IMR-90 (cell line): ENCODE data around the gene ZDHHC24. TPM values are rescaled to one million over a fixed set of nuclear protein-coding genes. Genes with fewer than 3 reads are reported as not detected.

Experiments used
- polyA plus RNA-seq, 3 experiments: library from polyadenylated mRNA; depleted of rRNA; stranded (reverse); fragments of >200 nt; gene quantifications; 2 replicates each; pipeline ENCODE4 v1.2.3, GENCODE V29; 2012; ENCODE audit warnings: low replicate concordance in 1 of 3
- total RNA-seq: library from RNA; depleted of rRNA; stranded (reverse); fragments of >200 nt; gene quantifications from 2 replicates; pipeline ENCODE4 v1.2.3, GENCODE V29; 2012; rRNA removed

The ZDHHC24 gene
- total and polyA plus RNA-seq, 2 of the 4 experiments (the other 2 are of a cell fraction) = 3.2 to 10.9 TPM

Other genes with a start within 250 kb of the ZDHHC24 start
- 19.5 and 25.6 TPM in 2 replicates for gene CD248, start 229.0 kb downstream of the ZDHHC24 start, total RNA-seq
- gene CD248, start 229.0 kb downstream of the ZDHHC24 start, polyA plus RNA-seq (2012; rRNA removed) = 209 and 223 TPM in 2 replicates
- 9.9 and 10.6 TPM in 2 replicates for gene RIN1, start 209.6 kb downstream of the ZDHHC24 start, total RNA-seq
- gene RIN1, start 209.6 kb downstream of the ZDHHC24 start, polyA plus RNA-seq (2012; rRNA removed) = 20.8 and 27.1 TPM in 2 replicates
- gene BRMS1, start 200.9 kb downstream of the ZDHHC24 start, total RNA-seq = 57.9 and 67.2 TPM in 2 replicates
- 48.3 and 51.9 TPM in 2 replicates for gene BRMS1, start 200.9 kb downstream of the ZDHHC24 start, polyA plus RNA-seq (2012; rRNA removed)
- 10.6 and 13.9 TPM in 2 replicates for gene B4GAT1, start 198.4 kb downstream of the ZDHHC24 start, total RNA-seq
- 18.4 and 20.5 TPM in 2 replicates for gene B4GAT1, start 198.4 kb downstream of the ZDHHC24 start, polyA plus RNA-seq (2012; rRNA removed)
- under 0.01 TPM in 2 replicates for gene SLC29A2, start 174.3 kb downstream of the ZDHHC24 start, total RNA-seq
- 0.87 and 1.2 TPM in 2 replicates for gene SLC29A2, start 174.3 kb downstream of the ZDHHC24 start, polyA plus RNA-seq (2012; rRNA removed)
- under 0.01 TPM in 1 of 2 replicates, not detected in the other for gene NPAS4, start 125.0 kb downstream of the ZDHHC24 start, total RNA-seq
- gene NPAS4, start 125.0 kb downstream of the ZDHHC24 start, polyA plus RNA-seq (2012; rRNA removed) = 0.77 and 0.89 TPM in 2 replicates
- 39.2 and 45.5 TPM in 2 replicates for gene MRPL11, start 107.2 kb downstream of the ZDHHC24 start, total RNA-seq
- 45.6 and 46.6 TPM in 2 replicates for gene MRPL11, start 107.2 kb downstream of the ZDHHC24 start, polyA plus RNA-seq (2012; rRNA removed)
- 3.9 and 5.0 TPM in 2 replicates for gene PELI3, start 79.1 kb downstream of the ZDHHC24 start, total RNA-seq
- 6.3 and 6.5 TPM in 2 replicates for gene PELI3, start 79.1 kb downstream of the ZDHHC24 start, polyA plus RNA-seq (2012; rRNA removed)
- gene DPP3, start 65.6 kb downstream of the ZDHHC24 start, total RNA-seq = 51.8 and 52.8 TPM in 2 replicates
- 66.3 and 90.3 TPM in 2 replicates for gene DPP3, start 65.6 kb downstream of the ZDHHC24 start, polyA plus RNA-seq (2012; rRNA removed)
- 13.9 and 16.5 TPM in 2 replicates for gene BBS1, start 35.4 kb downstream of the ZDHHC24 start, total RNA-seq
- 17.3 and 20.6 TPM in 2 replicates for gene BBS1, start 35.4 kb downstream of the ZDHHC24 start, polyA plus RNA-seq (2012; rRNA removed)
- under 0.01 TPM in 2 replicates for gene ACTN3, start 855 bp upstream of the ZDHHC24 start, total RNA-seq
- gene ACTN3, start 855 bp upstream of the ZDHHC24 start, polyA plus RNA-seq (2012; rRNA removed) = 0.05 and 0.06 TPM in 2 replicates
- 3.6 and 4.1 TPM in 2 replicates for gene CTSF, start 22.6 kb upstream of the ZDHHC24 start, total RNA-seq
- 15.2 and 16.0 TPM in 2 replicates for gene CTSF, start 22.6 kb upstream of the ZDHHC24 start, polyA plus RNA-seq (2012; rRNA removed)
- under 0.01 and 0.18 TPM in 2 replicates for gene CCDC87, start 47.0 kb upstream of the ZDHHC24 start, total RNA-seq
- gene CCDC87, start 47.0 kb upstream of the ZDHHC24 start, polyA plus RNA-seq (2012; rRNA removed) = 0.14 and 0.19 TPM in 2 replicates
- 20.1 and 21.4 TPM in 2 replicates for gene CCS, start 47.1 kb upstream of the ZDHHC24 start, total RNA-seq
- gene CCS, start 47.1 kb upstream of the ZDHHC24 start, polyA plus RNA-seq (2012; rRNA removed) = 53.0 and 54.6 TPM in 2 replicates
- 9.3 and 12.2 TPM in 2 replicates for gene RBM14, start 70.6 kb upstream of the ZDHHC24 start, total RNA-seq
- gene RBM14, start 70.6 kb upstream of the ZDHHC24 start, polyA plus RNA-seq (2012; rRNA removed) = 31.1 and 34.8 TPM in 2 replicates
- 175 and 198 TPM in 2 replicates for gene RBM4, start 92.7 kb upstream of the ZDHHC24 start, total RNA-seq
- 165 and 176 TPM in 2 replicates for gene RBM4, start 92.7 kb upstream of the ZDHHC24 start, polyA plus RNA-seq (2012; rRNA removed)
- 23.1 and 25.6 TPM in 2 replicates for gene RBM4B, start 131.8 kb upstream of the ZDHHC24 start, total RNA-seq
- gene RBM4B, start 131.8 kb upstream of the ZDHHC24 start, polyA plus RNA-seq (2012; rRNA removed) = 21.1 and 26.7 TPM in 2 replicates
- 0.18 and 0.56 TPM in 2 replicates for gene SPTBN2, start 183.2 kb upstream of the ZDHHC24 start, total RNA-seq
- gene SPTBN2, start 183.2 kb upstream of the ZDHHC24 start, polyA plus RNA-seq (2012; rRNA removed) = 0.41 and 0.57 TPM in 2 replicates